PC-9 (cell line): ENCODE data around the gene CTNNA3.

Experiments
- CTCF ChIP-seq: fragments of 200-600 bp; sonication (generic); conservative IDR thresholded peaks from 2 replicates; pipeline ENCODE4 v1.6.1; 2017; ENCODE audit warnings: mixed run types, antibody characterized with exemption, mild to moderate bottlenecking, moderate library complexity
- EZH2 ChIP-seq: fragments of 200-600 bp; sonication (generic); IDR thresholded peaks from 2 replicates; pipeline ENCODE4 v1.8.0; 2017; ENCODE audit warnings: antibody characterized with exemption, low read depth

DNA sequence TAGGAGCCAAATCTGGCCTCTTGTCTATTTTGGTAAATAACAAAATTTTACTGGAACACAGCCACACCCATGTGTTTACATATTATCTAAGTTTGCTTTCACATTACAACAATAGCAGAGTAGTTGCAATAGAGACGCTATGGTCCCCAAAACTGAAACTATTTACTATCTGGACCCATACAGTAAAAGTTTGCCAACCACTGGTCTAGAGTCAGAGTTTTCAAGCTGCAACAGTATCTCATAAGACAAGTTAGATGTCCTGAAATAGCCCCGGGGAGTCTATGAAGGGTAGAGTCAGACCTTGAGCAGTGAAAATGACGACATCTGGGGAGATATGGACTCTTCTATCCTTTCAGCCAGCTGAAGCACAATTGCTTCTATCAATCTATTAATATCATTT, 74.2 kb downstream of the CTNNA3 start:
- TF ChIP-seq CTCF (no peak), EZH2 (no peak)
